NCI-H1694 treated with DMSO at 0.1 percent for 48 hours (cell line): ENCODE measurements around the gene CHP2.
"Not testable (repeated sequence)": the region's sequence is repeated elsewhere in the genome, so short reads cannot be mapped to it uniquely, and the experiment has no call there.

Experiments used
- DNase-seq: peaks from one replicate; lab custom pipeline; 2025; lab: John Stamatoyannopoulos, UW

The CHP2 gene

DNA sequence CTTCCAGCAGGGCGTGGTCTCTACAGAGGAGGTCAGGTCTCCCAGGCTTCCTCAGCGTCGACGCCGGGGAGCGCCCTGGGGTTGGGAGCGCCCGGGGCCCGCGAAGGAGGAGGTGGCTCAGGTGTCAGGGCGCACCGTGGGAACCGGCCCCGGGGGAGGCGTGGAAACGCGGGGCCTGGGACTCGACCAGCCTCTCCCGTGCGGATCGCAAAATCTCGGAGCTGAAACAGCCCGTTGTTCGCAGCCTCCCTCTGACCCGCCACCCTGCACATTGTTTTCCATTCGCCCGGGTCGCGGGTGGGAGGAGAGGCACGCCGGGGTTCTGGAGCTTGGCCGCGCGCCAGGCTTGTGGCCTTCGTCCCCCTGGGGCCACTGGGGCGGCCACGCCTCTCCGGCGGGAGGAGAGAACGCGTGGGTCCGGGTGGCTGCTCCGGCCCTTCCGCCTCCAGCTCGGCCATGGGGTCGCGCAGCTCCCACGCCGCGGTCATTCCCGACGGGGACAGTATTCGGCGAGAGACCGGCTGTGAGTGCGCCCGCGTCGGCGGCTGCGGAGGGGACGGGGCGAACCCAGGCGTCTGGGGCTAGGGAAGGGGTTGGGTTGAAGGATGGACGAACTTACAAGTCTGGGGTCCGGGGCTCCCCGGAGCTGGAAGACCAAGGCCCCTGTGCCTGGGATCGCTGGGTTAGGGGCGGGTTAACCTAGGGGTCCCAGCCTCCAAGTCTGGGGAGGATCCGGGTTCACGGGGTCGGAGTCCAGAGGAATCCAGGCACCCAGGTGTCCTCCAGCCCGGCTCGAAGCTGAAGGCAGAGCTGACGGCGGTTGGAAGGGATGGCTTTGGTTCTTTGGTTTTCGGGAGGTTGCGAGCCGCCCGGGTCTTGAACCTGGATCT lies at the start of gene CHP2:
Gene CHP2 (plus strand): TSS at position 433 of the 890 bp plus-strand sequence. CDS start 24 bp downstream, at position 457.
- DNase-seq, result no peak

DNA sequence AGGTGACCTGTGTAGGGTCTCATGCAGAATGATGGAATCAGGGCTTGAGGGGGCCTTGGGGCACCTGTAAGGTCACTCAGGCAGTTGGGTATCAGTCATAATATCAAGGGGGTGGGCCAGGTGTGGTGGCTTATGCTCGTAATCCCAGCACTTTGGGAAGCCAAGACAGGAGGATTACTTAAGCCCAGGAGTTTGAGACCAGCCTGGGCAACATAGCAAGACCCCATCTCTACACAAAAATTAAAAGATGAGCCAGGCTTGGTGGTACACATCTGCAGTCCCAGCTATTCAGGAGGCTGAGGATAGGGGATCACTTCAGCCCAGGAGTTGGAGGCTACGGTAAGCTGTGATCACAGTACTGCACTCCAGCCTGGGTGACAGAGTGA lies 49.3 kb upstream of the CHP2 start:
- DNase-seq, result no peak

DNA sequence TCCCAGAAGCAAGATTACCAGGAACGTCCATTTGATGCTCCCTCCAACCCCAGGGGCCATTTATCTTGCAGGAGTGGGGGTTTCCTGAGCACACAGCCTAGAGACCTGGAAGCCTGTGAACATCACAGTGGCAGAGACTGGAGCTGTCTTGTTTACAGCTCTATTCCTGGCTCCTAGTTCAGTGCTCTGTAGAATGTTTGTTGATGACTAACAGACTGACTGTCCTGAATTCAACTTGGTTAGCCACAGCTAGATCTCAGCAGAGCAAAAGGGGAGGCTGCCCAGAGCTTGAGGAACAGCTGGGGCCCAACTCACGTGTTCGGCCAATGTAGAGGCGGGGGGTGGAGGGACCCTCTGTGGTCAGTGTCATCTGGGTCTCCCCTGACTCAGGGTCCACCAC lies 48.4 kb upstream of the CHP2 start:
- no peak for DNase-seq

DNA sequence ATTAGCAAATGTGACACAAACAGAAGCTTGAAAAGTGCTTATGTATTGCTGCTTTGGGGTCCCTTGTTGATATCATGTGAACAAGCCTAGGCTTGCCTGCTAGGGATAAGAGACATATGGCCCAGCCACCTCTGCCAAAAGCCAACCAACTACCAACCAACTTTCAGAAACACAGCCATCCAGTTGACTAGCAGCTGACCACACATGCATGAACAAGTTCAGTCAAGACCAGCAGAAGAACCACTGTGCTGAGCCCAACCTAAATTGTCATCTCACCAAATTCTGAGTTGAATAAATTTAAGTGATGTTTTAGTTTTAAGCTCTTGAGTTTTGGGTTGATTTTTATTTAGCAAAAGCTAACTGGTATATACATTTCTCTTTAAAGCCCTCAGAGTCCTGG lies 45.3 kb upstream of the CHP2 start:
- peak; percentile 6 for DNase-seq

DNA sequence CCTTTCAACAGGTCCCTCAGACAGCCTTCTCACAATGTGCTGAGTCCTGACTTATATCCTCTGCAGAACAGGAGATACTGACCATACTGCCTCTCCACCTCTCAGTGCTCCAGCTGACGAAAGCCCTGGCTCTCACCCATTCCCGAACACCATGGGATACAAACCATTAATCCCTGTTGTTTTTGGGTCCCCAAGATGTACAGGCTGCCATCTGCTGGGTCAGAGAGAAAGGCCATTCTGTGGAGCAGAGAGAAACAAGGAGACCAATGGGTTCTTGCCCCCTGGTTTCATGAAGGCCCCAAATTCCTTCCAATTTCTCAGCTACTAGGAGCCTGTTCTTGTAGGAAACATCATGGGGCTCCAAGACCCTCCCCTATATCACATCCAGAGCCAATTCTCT lies 44.8 kb upstream of the CHP2 start:
- no peak for DNase-seq

DNA sequence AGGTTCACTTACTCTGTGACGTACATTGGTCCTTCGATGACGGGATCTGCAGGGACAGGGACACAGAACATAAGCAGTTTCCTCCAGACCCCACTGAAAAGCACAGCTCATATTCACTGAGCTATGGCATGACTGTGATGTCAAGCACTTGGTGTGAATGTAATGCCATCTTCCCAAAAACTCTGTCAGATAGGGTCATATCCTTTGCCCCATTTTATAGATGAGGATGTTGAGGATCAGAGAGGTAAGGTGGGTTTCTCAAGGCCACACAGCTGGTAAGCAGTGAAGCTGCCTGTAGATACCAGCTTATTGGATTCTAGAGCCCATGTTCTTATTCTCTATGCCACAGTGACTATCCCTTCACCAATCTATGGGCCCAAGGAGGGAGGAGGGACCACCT lies 44.3 kb upstream of the CHP2 start:
- no peak for DNase-seq

DNA sequence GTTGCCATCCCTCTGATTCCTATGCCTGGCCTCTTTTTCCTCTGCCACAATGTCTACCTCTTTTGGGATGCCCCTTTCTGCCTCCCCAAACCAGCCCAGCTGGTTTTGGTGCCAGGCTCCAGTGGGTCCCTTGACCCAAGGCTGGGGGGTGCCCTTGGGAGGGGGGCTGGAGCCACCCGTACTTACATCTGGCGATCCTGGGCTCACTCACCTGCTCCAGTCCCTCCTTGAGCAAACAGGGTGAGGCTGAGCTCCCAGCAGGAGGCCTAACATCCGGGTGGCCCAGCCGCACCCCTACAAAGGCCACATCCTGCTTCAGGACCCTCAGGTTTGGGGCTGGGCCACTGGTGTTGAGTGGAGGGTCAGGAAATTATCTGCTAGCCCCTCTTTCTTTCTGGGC lies 43.0 kb upstream of the CHP2 start:
- DNase-seq, result no peak

DNA sequence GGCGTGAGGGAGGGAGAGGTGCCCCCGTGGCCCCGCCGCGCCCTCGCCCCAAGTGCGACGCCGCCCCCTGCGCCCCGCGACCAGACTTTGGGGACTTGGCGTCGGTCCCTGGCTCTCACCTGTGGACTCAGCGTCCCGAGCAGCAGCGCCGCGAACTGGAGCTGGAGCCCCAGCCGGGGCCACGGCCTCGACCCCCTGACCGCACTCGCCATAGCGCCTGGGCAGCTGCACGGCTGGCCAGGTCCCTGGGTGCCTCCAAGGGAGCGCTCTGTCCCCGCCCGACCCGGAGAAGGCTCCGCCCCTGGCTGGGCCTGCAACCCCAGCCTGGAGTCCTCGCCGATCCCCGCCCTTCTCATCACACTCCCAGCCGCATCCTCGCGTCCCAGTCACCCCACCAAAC lies 41.9 kb upstream of the CHP2 start, which contains the start of gene ERN2:
Gene ERN2 (minus strand): TSS at position 247 of the 400 bp plus-strand sequence. CDS start 35 bp downstream, at position 212.
- DNase-seq, result no peak

DNA sequence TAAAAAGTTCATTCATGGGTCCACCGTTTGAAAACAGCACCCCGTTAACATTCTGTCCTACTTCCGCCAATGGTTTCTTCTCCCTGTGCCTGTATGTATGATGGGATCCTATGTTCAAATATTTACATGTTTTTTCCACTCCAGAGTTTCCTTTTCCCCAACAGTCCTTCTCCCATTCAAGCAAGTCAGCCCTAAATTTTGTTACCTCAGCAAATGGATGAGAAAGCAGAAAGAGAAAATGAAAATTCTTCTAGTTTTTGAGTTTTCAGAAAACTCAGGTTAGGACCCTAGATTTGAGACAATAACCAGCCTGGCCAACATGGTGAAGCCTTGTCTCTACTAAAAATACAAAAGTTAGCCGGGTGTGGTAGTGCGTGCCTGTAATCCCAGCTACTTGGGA lies 38.3 kb upstream of the CHP2 start:
- no peak for DNase-seq

DNA sequence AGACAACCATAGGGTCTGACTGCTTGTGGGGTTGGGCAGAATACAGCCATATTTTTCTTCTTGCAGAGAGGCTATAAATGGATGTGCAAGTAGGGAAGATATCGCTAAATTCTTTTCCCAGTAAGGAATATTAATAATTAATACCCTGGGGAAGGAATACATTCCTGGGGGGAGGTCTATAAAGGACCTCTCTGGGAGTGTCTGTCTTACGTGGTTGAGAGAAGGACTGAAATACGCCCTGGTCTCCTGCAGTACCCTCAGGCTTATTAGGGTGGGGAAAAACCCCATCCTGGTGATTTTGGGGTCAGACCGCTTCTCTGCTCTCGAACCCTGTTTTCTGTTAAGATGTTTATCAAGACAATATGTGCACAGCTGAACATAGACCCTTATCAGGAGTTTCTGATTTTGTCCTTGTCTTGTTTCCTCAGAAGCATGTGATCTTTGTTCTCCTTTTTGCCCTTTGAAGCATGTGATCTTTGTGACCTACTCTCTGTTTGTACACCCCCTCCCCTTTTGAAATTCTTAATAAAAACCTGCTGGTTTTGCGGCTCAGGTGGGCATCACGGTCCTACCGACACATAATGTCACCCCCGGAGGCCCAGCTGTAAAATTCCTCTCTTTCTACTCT lies 32.1 kb upstream of the CHP2 start:
- not testable (repeated sequence) for DNase-seq

DNA sequence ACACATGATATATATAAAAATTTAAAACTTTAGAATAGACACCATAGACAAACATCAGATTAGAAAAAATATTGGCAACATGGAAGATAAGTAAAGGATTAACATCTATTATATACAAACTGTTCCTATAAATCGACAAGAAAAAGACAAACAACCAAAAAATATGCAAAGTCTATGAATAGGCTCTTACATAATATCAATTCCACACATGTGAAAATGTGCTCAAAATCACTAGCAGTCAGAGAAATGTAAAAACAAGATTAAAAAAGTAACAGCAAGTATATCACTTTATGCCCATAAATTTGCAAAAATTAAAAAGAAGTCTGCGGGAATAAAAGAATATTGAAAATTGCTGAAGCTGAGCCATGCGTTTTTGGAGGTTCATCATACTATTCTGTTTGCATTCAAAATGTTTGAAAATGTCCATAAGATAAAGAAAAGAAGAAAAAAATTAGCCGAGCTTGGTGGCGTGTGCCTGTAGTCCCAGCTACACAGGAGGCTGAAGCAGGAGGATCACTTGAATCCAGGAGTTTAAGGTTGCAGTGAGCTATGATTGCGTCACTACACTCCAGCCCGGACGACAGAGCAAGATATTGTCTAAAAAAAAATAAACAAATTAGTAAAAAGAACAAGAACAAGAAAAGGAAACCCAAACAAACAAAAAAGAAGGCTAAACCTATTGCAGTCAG lies 30.6 kb upstream of the CHP2 start:
- DNase-seq, result no peak

DNA sequence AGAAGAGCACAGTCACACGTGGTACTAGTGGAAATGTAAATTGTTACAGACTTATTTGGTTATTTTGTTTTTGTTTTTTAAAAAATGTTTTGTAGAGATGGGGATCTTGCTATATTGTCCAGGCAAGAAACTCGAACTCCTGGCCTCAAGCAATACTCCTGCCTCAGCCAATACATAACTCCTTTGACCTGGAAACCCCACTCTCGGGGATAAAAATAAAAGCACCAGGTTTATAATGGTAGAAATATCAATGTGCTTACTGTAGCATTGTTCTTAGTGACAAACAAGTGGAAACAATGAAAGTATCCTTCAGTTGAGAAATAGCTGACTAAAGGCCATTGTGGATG lies 30.1 kb upstream of the CHP2 start:
- DNase-seq, result no peak

DNA sequence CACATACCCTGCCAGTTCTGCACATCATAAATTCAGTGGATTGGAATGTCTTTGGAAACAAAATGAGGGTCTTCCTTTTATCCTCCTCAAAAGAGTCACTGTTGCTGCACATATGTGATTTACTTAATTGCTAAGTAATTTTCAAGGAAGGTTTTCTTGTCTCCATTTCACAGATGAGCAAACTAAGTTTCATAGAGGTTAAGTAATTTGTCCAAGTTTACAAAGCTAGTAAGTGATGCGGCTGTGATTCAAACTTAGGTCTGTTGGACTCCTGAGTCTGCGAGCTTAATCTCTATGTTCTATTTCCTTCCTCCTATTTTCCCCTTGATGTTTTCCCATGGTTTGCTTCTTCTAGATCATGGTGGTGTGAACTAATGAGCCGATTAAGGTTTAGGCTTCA lies 28.1 kb upstream of the CHP2 start:
- DNase-seq, result no peak

DNA sequence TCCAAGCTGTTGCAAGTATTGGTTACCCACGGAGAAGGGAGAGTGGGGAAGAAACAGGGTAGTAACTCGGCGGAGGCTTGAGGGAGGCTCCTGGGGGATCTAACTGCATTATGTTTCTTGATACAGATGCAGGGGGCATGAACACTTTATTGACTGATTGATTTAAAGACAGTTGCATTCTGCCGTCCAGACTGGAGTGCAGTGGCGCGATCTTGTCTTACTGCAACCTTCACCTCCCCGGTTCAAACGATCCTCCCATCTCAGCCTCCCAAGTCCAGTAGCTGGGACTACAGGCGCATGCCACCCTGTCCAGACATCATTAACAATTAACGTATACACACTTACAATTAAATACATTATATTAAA lies 26.7 kb upstream of the CHP2 start:
- DNase-seq, result no peak

DNA sequence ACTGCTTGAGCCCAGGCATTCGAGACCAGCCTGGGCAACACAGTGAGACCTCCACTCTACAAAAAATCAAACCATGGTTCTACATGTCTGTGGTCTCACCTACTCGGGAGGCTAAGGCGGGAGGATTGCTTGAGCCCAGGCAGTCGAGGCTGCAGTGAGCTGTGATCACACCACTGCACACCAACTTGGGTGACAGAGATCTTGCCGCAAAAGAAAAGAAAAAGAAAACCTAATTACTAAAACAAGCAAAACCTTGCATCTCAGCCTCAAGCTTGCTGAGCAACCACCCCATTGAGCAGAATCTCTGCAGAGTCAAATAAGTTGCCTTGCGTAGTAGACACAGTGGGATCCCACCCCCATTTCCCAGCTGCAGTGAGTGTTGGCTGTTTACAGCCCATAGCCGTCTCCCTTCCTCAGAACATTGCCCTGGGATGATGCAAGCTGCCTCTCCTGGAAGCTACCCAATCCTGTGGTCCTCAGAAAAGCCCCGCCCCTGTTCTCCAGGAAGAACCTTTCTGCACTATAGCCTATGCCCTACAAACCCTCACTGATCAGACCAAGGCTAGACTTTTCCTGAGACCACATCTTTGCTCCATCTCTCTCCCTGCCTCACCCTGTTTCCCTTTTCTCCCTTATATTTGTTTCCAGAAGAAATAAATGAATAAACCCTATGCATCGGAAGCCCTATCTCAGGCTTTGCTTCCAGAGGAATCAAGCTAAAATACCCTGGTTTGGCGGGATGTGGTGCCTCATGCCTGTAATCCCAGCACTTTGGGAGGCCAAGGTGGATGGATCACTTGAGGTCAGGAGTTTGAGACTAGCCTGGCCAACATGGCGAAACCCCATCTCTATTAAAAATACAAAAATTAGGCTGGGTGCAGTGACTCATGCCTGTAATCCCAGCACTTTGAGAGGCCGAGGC lies 25.1 kb upstream of the CHP2 start:
- DNase-seq, result no peak

DNA sequence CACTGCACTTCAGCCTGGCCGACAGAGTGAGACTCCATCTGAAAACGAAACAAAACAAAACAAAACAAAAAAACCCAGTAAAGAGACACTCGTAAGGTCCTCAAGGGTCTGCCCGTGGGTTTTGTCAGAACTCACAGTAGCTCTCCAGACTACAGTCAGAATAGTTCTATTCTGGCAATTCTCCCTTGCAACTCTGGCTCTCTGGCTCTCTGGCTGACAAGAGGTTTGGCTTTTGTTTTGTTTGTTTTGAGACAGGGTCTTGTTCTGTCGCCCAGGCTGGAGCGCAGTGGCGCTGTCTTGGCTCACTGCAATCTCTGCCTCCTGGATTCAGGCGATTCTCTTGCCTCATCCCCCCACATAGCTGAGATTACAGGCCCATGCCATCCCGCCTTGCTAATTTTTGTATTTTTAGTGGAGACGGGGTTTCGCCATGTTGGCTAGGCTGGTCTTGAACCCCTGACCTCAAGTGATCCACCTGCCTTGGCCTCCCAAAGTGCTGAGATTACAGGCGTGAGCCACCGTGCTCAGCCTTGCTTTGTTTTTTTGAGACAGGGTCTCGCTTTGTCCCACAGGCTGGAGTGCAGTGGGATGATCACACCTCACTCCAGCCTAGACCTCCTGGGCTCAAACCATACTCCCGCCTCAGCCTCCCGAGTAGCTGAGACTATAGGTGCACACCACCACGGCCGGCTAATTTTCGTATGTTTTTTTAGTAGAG lies 20.5 kb upstream of the CHP2 start:
- DNase-seq, result no peak

DNA sequence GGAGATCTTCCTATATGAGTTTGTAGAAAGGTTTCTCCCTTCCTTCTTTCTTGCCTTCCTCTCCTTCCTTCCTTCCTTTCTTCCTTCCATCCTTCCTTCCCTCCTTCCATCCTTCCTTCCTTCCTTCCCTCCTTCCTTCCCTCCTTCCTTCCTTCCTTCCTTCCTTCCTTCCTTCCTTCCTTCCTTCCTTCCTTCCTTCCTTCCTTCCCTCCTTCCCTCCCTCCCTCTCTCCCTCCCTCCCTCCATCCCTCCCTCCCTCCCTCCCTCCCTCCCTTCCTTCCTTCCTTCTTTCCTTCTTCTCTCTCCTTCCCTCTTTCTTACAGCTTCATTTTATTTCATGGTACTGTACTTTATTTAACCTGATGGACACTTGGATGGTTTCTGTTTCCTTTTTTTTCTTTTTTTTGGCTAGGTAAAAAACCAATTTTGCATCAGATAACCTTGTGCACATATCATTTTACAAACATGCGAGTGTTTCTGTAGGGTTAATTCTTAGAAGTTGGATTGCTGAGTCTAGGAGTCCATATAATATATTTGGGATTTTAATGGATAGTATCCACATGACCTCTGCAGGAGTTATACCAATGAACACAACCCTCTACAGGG lies 17.3 kb upstream of the CHP2 start:
- not testable (repeated sequence) for DNase-seq

DNA sequence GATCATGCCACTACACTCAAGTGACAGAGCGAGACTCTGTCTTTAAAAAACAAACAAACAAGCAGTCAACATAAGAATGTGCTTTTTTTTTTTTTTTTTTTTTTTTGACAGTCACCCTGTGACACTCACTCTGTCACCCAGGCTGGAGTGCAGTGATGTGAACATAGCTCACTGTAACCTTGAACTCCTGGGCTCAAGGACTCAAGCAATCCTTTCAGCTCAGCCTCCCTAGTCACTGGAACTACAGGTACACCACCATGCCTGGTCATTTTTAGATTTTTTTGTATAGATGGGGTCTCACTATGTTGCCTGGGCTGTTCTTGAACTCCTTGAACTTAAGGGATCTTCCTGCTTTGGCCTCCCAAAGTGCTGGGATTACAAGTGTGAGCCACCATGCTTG lies 15.3 kb upstream of the CHP2 start:
- DNase-seq, result no peak

DNA sequence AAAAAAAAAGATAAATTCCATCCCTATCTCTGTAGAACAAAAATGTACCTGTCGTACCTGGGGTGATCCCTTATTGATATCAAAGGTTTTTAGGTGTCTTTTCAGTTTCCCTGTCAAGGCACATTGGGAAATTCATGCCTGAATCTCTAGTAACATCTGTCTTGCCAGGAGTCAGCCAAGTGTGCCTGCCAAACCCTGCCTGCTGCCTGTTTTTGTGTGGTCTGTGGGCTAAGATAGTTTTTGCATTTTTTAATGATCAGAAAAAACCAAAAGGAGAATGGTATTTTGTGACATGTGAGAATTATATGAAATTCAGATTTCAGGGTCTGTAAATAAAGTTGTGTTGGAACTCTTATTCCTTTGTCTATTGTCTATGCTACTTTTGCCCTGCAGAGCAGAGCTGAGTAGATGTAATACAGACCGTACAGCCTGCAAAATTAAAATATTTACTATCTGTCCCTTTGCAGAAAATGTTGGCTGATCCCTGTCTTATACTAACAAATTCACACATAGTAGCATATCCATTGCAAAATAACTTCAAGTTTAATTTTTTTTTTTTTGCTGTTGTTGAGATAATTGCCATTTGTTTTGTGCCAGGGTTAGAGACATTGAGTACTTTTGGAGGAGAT lies 13.0 kb upstream of the CHP2 start:
- no peak for DNase-seq

DNA sequence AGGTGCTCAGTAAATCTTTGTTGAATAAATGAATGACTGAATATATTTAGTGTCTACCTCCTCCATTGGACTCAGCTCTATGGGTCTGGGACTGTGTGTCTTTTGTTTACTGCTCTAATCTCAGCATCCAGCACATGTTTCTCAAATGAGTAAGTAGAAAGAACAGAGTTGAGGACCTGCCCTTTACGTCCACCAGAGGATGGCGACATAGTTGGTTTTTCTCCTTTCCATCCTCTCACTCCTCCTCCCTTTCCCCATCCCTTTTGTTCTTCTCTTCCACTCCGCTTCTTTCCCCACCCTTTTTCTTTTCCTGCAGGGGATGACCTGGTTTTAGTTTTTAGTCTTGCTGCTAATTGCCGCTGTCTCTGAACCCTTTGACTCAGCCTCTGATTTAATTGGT lies 12.1 kb upstream of the CHP2 start:
- no peak for DNase-seq
